ENCODE measurements around the gene EVA1A. TPM values are rescaled to one million over a fixed set of nuclear protein-coding genes. Genes with fewer than 3 reads are reported as not detected.

The EVA1A gene
- total RNA-seq, 1 experiment from 2014 or later, result 0.68 TPM

GRCh38 chr2:75456825-75457224, 103.9 kb downstream of the EVA1A start:
- Mint-ChIP-seq H3K4me1 (peaks cover 24 to 27% of the 10 kb centered on the region in 2 experiments), H3K36me3 (ENCODE audit: insufficient read depth in 1 of 3, low read depth in 3 of 3) (peaks cover 0 to 4% (median 1%) of the 10 kb centered on the region in 3 experiments; a peak in 2 of 7 replicates), H3K9me3 (peaks cover 4% of the 10 kb centered on the region in 2 experiments; a peak in 3 of 5 replicates), H3K27ac (no peak overlapping the region), H3K4me3 (no peak overlapping the region), H3K27me3 (ENCODE audit: low read depth) (peaks cover 2% of the 10 kb centered on the region; the same call in 1 of the 2 replicates)
- H3K9me3 ChIP-seq (ENCODE audit: control insufficient read depth, low read depth, low read length), result no peaks in the 10 kb centered on the region
- no peak overlapping the region for H3K23ac ChIP-seq (ENCODE audit: insufficient read length, low read depth, low read length)
- no peak overlapping the region for H3K56ac ChIP-seq (ENCODE audit: insufficient read length, low read depth, low read length)
- no peaks in the 10 kb centered on the region for H3K79me2 ChIP-seq (ENCODE audit: insufficient read depth, low read length)
- no peak for TF ChIP-seq CTCF (conservative IDR thresholded peaks at IDR 0.05)
- H2AK5ac ChIP-seq (ENCODE audit: insufficient read length, low read length), result no peak overlapping the region
- no peak overlapping the region for H4K5ac ChIP-seq (ENCODE audit: insufficient read length, low read depth, low read length)
- no peaks in the 10 kb centered on the region for H4K20me1 ChIP-seq (ENCODE audit: control insufficient read depth, insufficient read depth, insufficient read length)
- H3T11ph ChIP-seq (ENCODE audit: low read length), result no peak overlapping the region
- H3K23me2 ChIP-seq (ENCODE audit: insufficient read length, low read depth, low read length, poor library complexity, severe bottlenecking), result no peaks in the 10 kb centered on the region
- H3K14ac ChIP-seq (ENCODE audit: insufficient read depth, low read length), result no peak overlapping the region
- H2BK20ac ChIP-seq (ENCODE audit: low read depth, low read length, poor library complexity, severe bottlenecking), result no peak overlapping the region
- no peak overlapping the region for H2BK15ac ChIP-seq (ENCODE audit: low read depth, low read length)
- H4K91ac ChIP-seq (ENCODE audit: insufficient read length, low read depth, low read length), result no peak overlapping the region
- no peaks in the 10 kb centered on the region for H3K79me1 ChIP-seq (ENCODE audit: insufficient read depth, low read depth, low read length, poor library complexity, severe bottlenecking)
- H2BK120ac ChIP-seq (ENCODE audit: low read depth, low read length, poor library complexity, severe bottlenecking), result no peak overlapping the region
- no peak overlapping the region for H3K18ac ChIP-seq (ENCODE audit: insufficient read length, low read depth, low read length)
- DNase-seq, result no peak
- no peak overlapping the region for H3K4ac ChIP-seq (ENCODE audit: low read depth, low read length)
- no peak overlapping the region for H2AFZ ChIP-seq (ENCODE audit: low read length)
- no peak overlapping the region for H3K4me2 ChIP-seq (ENCODE audit: insufficient read depth, insufficient read length, low read length)
- no peaks in the 10 kb centered on the region for H3K27me3 ChIP-seq (ENCODE audit: insufficient read depth, low read length)
- no peak overlapping the region for H2BK5ac ChIP-seq (ENCODE audit: insufficient read length, low read length)
- WGBS (ENCODE audit: extremely low coverage, insufficient read length, low lambda C conversion rate), result no CpG with 5 or more reads among the region's 4 CpGs
- H3K27ac ChIP-seq (ENCODE audit: insufficient read length, low read depth, low read length), result no peak overlapping the region
- H2BK12ac ChIP-seq (ENCODE audit: insufficient read length, low read depth, low read length), result no peak overlapping the region
- no peak overlapping the region for H3K9ac ChIP-seq (ENCODE audit: extremely low read depth, insufficient read length, low read length)
- H4K8ac ChIP-seq (replicated peaks; ENCODE audit: insufficient read length, low read depth, low read length), result no peak overlapping the region
- peaks cover 8% of the 10 kb centered on the region; the same call in 1 of the 2 replicates for H3K4me1 ChIP-seq (ENCODE audit: insufficient read depth, low read length)

Data from H9 (cell line).